GM19099 (cell line): ENCODE results near the gene PIK3R5.

Source experiments
- POLR2A ChIP-seq: IDR thresholded peaks from 3 replicates; pipeline ENCODE4 v1.6.1; 2011; ENCODE audit warnings: low read depth; ENCODE audit not compliant: insufficient read length; ENCODE audit errors: extremely low read depth

The PIK3R5 gene

GRCh38 chr17:8963014-8963413 is 2.5 kb downstream of the PIK3R5 start:
- no peak for TF ChIP-seq POLR2A

DNA sequence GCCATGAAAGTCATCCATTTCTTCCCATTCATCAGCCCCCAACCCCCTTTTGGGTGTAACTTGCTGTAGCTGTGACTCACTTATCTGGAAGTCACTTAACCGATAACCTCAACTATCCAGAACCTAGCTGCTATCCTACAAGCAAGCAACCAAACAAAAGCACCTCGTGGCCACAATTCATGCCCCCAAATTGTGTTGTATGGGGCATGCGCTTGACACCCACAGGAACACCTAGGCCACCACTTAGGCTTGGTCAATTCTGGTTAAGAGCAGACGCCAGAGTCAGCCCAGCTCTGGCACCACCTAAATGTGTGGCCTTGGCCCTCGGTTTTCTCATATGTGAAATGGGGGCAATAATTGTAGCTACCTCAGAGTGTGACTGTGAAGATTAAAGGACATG is 3.7 kb downstream of the PIK3R5 start:
- no peak for TF ChIP-seq POLR2A

DNA sequence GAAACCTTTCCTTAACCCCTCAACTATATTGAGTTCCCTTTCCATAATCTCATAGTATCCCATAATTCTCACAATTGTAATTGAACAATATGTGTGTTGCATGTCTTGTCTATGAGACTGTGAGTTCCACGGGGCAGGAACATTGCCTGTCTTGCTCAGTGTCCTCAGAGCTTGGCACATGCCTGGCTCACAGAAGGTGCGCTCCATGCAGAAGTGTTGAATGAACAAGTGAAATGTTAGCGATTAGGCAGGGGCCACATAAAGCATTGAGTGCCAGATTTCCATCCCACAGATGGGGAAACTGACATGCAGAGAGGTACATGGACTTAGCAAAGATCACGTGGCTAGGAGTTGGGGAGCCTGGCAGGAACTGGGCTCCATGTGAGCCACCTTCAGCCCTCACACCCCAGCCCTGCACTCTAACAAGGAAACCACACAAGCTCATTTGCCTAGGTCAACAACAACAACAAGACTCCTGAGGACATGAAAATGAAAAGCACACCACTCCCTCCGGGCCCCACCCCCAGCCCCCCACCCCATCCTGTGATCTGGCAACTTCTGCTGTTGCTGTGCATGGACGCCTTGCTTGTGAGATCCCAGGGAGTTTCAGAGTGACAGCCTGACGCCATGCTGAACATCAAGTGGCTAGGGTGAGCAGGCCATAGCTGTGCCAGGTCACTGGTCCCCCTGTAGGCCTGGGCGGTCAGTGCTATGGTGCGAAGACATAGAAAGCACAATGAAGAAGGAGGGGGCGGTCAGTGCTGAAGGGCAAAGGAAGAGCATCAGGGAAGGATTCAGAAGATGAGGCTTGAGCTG is 5.0 kb downstream of the PIK3R5 start:
- no peak for TF ChIP-seq POLR2A

DNA sequence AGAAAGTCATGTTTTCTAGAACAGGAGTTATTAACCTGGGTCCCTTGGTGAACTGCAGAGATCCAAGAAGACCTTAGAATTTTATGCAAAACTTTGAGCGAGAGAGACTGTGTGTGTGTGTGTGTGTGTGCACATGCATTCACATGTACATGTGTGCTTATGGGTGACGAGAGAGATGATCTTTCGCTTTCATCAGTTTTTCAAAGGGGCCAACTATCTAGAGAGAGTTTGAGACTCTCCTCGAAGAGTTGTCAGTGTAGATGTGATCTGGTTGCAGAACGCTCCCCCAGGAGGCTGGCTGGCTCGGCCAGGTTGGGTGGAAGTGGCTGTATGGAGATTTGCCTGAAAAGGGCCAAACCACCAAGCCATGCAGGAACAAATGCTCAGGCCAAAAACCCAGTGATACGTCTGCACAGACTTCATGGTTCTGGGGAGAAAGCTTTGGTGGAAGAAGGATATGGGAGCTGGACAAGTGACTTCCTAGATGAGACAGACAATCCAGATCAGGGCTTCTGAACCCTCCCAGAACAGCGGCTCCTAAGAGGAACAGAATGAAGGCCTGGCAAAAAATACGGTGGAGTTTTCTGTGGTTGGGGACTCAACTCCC is 6.1 kb downstream of the PIK3R5 start:
- TF ChIP-seq POLR2A: no peak

- no peak for TF ChIP-seq POLR2A
These were observed 7.8 kb downstream of the PIK3R5 start for GRCh38 chr17:8957721-8958120.

DNA sequence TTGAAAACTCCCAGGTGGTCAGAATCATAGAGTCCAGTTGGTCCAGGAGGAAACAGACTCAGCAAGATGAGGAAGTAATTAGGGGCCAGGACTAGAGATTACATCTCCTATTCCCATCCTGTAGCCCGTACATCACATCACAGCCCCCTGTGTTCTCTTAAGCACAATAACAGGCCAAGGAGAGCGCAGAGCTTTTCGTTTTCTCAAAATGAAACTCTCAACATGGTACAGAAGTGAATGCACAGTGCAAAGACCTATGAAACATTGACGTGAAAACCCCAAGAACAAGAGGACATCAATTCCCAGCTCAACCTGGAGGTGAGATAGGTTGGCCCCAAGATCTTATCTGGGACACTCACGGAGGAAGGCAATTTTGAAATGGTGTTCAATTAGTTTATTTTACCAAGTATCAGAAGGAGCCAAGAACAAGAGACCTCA is 9.0 kb downstream of the PIK3R5 start:
- TF ChIP-seq POLR2A: no peak

DNA sequence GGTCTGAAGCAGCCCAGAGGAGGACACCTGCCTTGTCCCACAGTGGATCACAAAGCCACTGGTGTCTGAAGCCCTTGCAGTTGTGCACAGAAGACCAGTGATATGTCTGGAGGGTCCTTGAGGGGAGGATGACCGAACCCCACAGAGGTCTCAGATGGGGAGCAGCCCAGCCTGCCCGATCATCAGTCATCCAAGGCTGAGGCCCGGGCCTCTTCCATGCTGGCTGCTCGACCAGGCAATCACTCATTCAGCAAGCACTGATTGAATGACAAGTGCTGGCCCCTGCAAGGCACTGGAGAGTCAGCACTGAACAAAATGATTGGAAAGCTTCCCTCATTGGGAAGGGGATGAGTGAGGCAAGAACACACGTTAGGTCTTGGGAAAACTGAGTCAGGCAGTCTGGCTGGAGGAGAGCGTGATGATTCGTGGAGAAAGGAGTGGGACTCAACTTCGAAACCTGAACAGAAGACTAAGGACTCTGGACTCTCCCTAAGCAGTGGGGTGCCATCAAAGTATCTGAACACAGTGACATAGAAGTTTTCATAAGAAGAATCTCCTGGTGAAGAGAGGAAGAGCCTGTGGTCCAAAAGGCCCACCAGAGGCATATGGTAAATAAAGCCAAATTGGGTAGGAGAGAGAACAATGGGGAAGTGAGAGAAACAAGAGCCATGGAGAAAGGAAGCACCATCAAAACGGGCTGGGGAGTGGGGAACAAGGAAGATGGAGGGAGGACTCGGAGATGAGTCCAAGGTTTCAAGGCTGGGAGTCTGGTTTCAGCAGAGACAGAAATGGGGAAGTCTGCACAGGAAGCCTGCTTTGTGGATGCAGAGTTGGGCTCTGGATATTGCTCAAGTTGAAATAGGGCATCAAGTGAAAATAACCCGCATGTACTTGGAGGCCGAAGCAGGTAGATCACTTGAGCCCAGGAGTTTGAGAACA is 10.2 kb downstream of the PIK3R5 start:
- no peak for TF ChIP-seq POLR2A

DNA sequence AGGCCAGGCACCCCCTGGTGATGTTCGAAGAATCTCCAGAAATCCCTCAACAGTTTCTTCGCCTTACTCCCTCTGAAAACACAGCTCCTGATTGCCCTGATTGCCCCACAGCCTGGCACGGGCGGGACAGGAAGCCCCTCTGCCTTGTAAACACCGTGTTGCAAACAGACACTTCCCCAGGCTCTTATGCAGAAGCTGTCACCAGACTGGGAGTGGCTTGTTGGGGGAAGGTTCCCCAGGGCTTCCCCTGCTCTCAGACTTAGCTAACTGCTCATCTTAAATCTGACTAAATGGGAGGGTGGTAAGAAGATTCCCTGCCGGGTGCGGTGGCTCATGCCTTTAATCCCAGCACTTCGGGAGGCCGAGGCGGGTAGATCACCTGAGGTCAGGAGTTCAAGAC is 11.2 kb downstream of the PIK3R5 start:
- no peak for TF ChIP-seq POLR2A

DNA sequence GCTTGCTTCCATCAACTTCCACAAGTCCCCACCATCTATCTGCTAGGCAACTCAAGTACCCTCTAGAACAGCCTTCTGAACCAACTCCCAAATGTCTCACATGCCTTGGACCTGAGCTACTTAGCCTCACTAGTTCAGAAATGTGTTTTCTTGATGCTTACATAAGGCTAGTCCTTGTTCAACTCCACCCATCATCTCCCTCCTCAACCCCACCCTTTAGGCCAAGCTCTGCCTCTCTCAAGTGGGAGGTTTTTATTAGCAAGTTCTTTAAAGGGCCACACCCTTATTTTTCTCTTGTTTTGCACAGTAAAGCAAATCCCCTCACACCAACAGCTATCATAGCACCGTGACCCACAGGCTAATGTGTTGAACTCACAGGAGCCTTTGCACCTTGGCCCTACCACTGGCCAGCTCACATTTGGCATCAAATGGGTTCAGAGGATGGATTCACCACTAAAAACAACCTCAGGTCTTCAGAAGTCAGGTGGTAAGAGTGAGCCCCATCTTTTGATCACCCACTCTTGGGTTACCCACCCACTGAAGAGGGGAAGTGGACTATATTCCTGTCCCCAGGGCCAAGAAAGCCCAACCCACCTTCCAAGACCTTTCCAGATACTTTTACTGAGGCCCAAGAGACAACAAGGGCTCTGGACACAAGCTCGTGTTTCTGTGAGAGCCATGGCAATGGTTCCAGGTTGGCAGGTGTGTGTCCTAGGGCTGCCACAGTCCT is 12.2 kb downstream of the PIK3R5 start:
- TF ChIP-seq POLR2A: no peak

- no peak for TF ChIP-seq POLR2A
These were observed 13.3 kb downstream of the PIK3R5 start for GRCh38 chr17:8952191-8952590.

DNA sequence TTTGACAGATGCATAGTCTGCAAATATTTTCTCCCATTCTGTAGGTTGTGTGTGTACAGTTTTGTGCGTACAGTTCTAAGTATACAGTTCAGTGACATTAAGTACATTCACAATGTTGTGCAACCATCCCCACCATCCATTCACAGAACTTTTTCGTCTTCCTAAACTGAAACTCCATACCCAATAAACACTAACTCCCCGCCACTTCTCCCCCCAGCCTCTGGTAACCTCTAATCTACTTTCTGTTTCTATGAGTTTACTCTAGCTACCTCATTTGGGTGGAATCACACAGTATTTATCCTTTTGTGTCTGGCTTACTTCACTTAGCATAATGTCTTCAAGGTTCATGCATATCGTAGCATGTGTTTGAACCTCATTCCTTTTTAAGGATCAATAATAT is 14.3 kb downstream of the PIK3R5 start:
- no peak for TF ChIP-seq POLR2A

GRCh38 chr17:8949061-8949661 is 16.3 kb downstream of the PIK3R5 start:
- TF ChIP-seq POLR2A: no peak

DNA sequence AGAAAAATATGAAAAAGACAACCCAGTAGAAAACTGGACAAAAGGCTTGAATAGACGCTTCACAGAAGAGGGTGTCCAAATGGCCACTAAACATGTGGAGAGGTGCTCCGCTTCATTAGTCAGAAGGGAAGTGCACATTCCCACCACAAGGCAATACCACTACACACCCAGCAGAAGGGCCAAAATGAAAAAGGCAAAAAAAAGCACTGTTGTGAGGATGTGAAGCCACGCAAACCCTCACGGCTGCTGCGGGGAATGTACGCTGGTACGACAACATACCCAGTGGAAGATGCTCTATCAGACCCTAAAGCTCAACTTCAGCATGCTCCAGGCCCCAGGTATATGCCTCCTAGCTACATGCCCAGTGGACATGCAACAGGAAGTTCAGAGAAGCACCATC is 17.0 kb downstream of the PIK3R5 start:
- TF ChIP-seq POLR2A: no peak

DNA sequence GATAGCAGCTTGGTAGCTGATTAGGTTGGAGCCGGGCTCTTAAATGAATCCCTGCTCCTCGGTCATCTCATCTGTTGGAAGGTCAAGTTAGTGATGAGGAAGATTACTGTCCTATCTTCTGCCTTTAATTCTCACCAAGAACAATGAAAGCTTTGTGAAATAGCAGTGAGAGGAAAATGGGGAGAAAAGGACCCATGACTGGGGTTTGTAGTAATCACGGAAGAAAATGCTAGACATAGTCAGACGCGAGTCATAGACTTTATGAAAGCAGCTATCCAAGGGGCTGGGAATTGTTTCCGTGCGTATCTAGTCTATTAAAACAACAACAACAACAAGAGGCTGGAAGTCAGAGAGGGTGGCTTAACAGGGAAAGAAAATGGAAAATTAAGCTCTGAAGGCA is 18.3 kb downstream of the PIK3R5 start:
- TF ChIP-seq POLR2A: no peak
